IMR-90 (cell line): ENCODE results near the gene EME2. TPM values are rescaled to one million over a fixed set of nuclear protein-coding genes. Genes with fewer than 3 reads are reported as not detected.

ENCODE experiments used
- ATAC-seq: fragments of 200-7000 bp; cut with Tn5 transposase; 2 replicates; pipeline ENCODE4 v1.9.1; 2020; ENCODE audit warnings: low read depth, mild to moderate bottlenecking, moderate library complexity
- BruUV-seq: library from RNA; stranded (reverse); fragments of 400-500 nt; replicated peaks from 2 replicates; lab custom pipeline; 2021; lab: Mats Ljungman, UMichigan
- CTCF ChIA-PET: fragments of 300-600 bp; formaldehyde crosslinking; extraction: SDS; loops from one replicate; lab custom pipeline; 2021; ENCODE audit warnings: antibody characterized with exemption; lab: Yijun Ruan, JAX
- POLR2A ChIA-PET: fragments of 300-600 bp; sonication (Branson Sonifier 250); formaldehyde crosslinking; loops from one replicate; lab custom pipeline; 2022; ENCODE audit warnings: antibody characterized with exemption; ENCODE audit not compliant: unreplicated experiment; lab: Charles Lee
- DNase-seq: peaks from one replicate; pipeline ENCODE4 v3.0.0; 2013
- H2AFZ ChIP-seq: replicated peaks from 2 replicates; pipeline ENCODE3; 2013; ENCODE audit warnings: low read length, mild to moderate bottlenecking; ENCODE audit not compliant: poor library complexity
- H2AK5ac ChIP-seq: 2 replicates; pipeline ENCODE4 v1.6.1; 2013; ENCODE audit warnings: low read depth, low read length, inconsistent platforms
- H2AK9ac ChIP-seq: replicated peaks from 2 replicates; pipeline ENCODE3; 2013; ENCODE audit warnings: mild to moderate bottlenecking, low read depth, low read length, moderate library complexity; ENCODE audit not compliant: poor library complexity
- H2BK120ac ChIP-seq: 2 replicates; pipeline ENCODE4 v1.6.1; 2013; ENCODE audit warnings: low read depth, low read length, inconsistent platforms
- H2BK15ac ChIP-seq: 3 replicates; pipeline ENCODE4 v1.6.1; 2013; ENCODE audit warnings: low read depth, low read length, inconsistent platforms
- H2BK20ac ChIP-seq: 2 replicates; pipeline ENCODE4 v1.6.1; 2013; ENCODE audit warnings: low read depth, mild to moderate bottlenecking, inconsistent platforms, low read length, moderate library complexity
- H2BK5ac ChIP-seq: 2 replicates; pipeline ENCODE4 v1.6.1; 2013; ENCODE audit warnings: mild to moderate bottlenecking, low read depth, low read length, inconsistent platforms; ENCODE audit not compliant: poor library complexity, severe bottlenecking
- H3K14ac ChIP-seq: replicated peaks from 2 replicates; pipeline ENCODE4 v1.6.1; 2013; ENCODE audit warnings: low read depth, low read length, inconsistent platforms
- H3K18ac ChIP-seq: 2 replicates; pipeline ENCODE4 v1.6.1; 2013; ENCODE audit warnings: low read depth, low read length, control low read depth
- H3K23ac ChIP-seq: 2 replicates; pipeline ENCODE4 v1.6.1; 2013; ENCODE audit warnings: low read depth, low read length, inconsistent platforms
- H3K27ac ChIP-seq: 2 replicates; pipeline ENCODE4 v1.5.1; 2013; ENCODE audit warnings: mild to moderate bottlenecking, control low read depth, low read length; ENCODE audit not compliant: insufficient read depth
- H3K27me3 ChIP-seq: 2 replicates; pipeline ENCODE4 v1.6.1; 2013; ENCODE audit warnings: low read length; ENCODE audit not compliant: control insufficient read depth, insufficient read depth
- H3K36me3 ChIP-seq: 2 replicates; pipeline ENCODE4 v1.6.1; 2013; ENCODE audit warnings: low read length, mixed read lengths; ENCODE audit not compliant: control insufficient read depth, insufficient read depth
- H3K4ac ChIP-seq: 2 replicates; pipeline ENCODE4 v1.6.1; 2013; ENCODE audit warnings: low read depth, low read length, inconsistent platforms
- H3K4me1 ChIP-seq: 2 replicates; pipeline ENCODE4 v1.6.1; 2013; ENCODE audit warnings: low read length, mixed read lengths; ENCODE audit not compliant: control insufficient read depth, insufficient read depth
- H3K4me2 ChIP-seq: 2 replicates; pipeline ENCODE4 v1.6.1; 2013; ENCODE audit warnings: low read depth, mild to moderate bottlenecking, control low read depth, low read length, moderate library complexity
- H3K4me3 ChIP-seq: 2 replicates; pipeline ENCODE4 v1.5.1; 2013; ENCODE audit warnings: low read depth, mild to moderate bottlenecking, control low read depth, low read length, moderate library complexity; ENCODE audit not compliant: insufficient read depth
- H3K56ac ChIP-seq: 2 replicates; pipeline ENCODE4 v1.6.1; 2013; ENCODE audit warnings: low read length, inconsistent platforms; ENCODE audit not compliant: insufficient read depth; ENCODE audit errors: extremely low read depth
- H3K79me1 ChIP-seq, 2 experiments: 2 replicates each; pipeline ENCODE4 v1.6.1; 2013; ENCODE audit warnings: low read length in 2 of 2, inconsistent platforms in 1 of 2, low read depth in 1 of 2
- H3K9ac ChIP-seq: 2 replicates; pipeline ENCODE4 v1.6.1; 2013; ENCODE audit warnings: low read depth, low read length, control low read depth
- H3K9me1 ChIP-seq: 2 replicates; pipeline ENCODE4 v1.6.1; 2013; ENCODE audit warnings: low read length, inconsistent platforms; ENCODE audit not compliant: insufficient read depth
- H3K9me3 ChIP-seq: 2 replicates; pipeline ENCODE4 v1.6.1; 2013; ENCODE audit warnings: low read length; ENCODE audit not compliant: control insufficient read depth, insufficient read depth
- H4K20me1 ChIP-seq: 2 replicates; pipeline ENCODE4 v1.6.1; 2013; ENCODE audit warnings: low read length, inconsistent platforms; ENCODE audit not compliant: insufficient read depth
- H4K5ac ChIP-seq: 2 replicates; pipeline ENCODE4 v1.6.1; 2013; ENCODE audit warnings: mild to moderate bottlenecking, low read depth, low read length, control low read depth
- H4K8ac ChIP-seq, 2 experiments: 2 replicates each; pipeline ENCODE4 v1.6.1; 2013; ENCODE audit warnings: low read depth in 2 of 2, low read length in 2 of 2, control low read depth in 1 of 2, inconsistent platforms in 1 of 2
- H4K91ac ChIP-seq: 2 replicates; pipeline ENCODE4 v1.6.1; 2013; ENCODE audit warnings: low read depth, low read length, inconsistent platforms; ENCODE audit not compliant: insufficient read depth
- CTCF ChIP-seq: conservative IDR thresholded peaks from 2 replicates; pipeline ENCODE4 v1.5.1; 2012; ENCODE audit warnings: mild to moderate bottlenecking, low read depth, low read length, improper control_type of control experiment
- ELK1 ChIP-seq: fragments of 150-350 bp; IDR thresholded peaks from 2 replicates; pipeline ENCODE4 v1.6.1; 2016; ENCODE audit warnings: low read depth, mild to moderate bottlenecking, low read length, moderate library complexity, borderline replicate concordance
- RAD21 ChIP-seq: IDR thresholded peaks from 2 replicates; pipeline ENCODE4 v1.6.1; 2012; ENCODE audit warnings: low read length, improper control_type of control experiment
- WGBS, 2 experiments: methylation state at CpG; one replicate each; pipeline versions ENCODE4 v1.1.5 to v1.1.7; 2013; ENCODE audit warnings: missing lambda C conversion rate in 2 of 2; ENCODE audit not compliant: insufficient read length in 1 of 2; ENCODE audit errors: extremely low coverage in 2 of 2; 5-methylcytosine and 5-hydroxymethylcytosine counted together
- dilution Hi-C: fragments of 300-500 bp; cut with HindIII; formaldehyde crosslinking; loops from one replicate; pipeline ENCODE4 v1.14.3; 2018; ENCODE audit warnings: low sequenced_read_pairs; ENCODE audit not compliant: unreplicated experiment
- in situ Hi-C: fragments of 300-500 bp; cut with MboI; formaldehyde crosslinking; loops from 3 replicates; pipeline ENCODE4 v1.14.3; 2019; ENCODE audit warnings: low sequenced_read_pairs, inconsistent platforms, mixed read lengths
- intact Hi-C: fragments of 100-400 bp; cut with micrococcal nuclease; formaldehyde crosslinking; loops from 2 replicates; pipeline ENCODE4 v1.10.0; 2022
- polyA plus RNA-seq, 3 experiments: library from polyadenylated mRNA; depleted of rRNA; stranded (reverse); fragments of >200 nt; gene quantifications; 2 replicates each; pipeline ENCODE4 v1.2.3, GENCODE V29; 2012; ENCODE audit warnings: low replicate concordance in 1 of 3
- total RNA-seq: library from RNA; depleted of rRNA; stranded (reverse); fragments of >200 nt; gene quantifications from 2 replicates; pipeline ENCODE4 v1.2.3, GENCODE V29; 2012

Gene EME2
- total and polyA plus RNA-seq, 2 of the 4 experiments (the other 2 are of a cell fraction), result 1.3 to 9.6 TPM

- dilution Hi-C loops, result no loop called here
- H2AK9ac ChIP-seq, result no peak overlapping the region
- H4K8ac ChIP-seq, result no peak overlapping the region
- H3K9me3 ChIP-seq, result no peaks in the 10 kb centered on the region
- H3K27me3 ChIP-seq, result no peaks in the 10 kb centered on the region
- H3K79me1 ChIP-seq, result peaks cover 10 to 47% of the 10 kb centered on the region in 2 experiments
- 62% methylated on average over 2 of the region's 9 CpGs; no CpG with 5 or more reads in 1 of the 2 experiments for WGBS, 2 experiments
- no peak overlapping the region for H3K4me2 ChIP-seq
- no peak overlapping the region for H3K4ac ChIP-seq
- no peak overlapping the region for H2AK5ac ChIP-seq
- H3K9ac ChIP-seq, result no peak overlapping the region
- BruUV-seq, result no TSS peak
- in situ Hi-C loops, result no loop called here
- H2BK120ac ChIP-seq, result no peak overlapping the region
- no peak overlapping the region for H3K23ac ChIP-seq
- peaks cover 4% of the 10 kb centered on the region; the same call in 1 of the 2 replicates for H3K4me1 ChIP-seq
- peaks cover 7% of the 10 kb centered on the region; the same call in 1 of the 2 replicates for H4K20me1 ChIP-seq
- H3K56ac ChIP-seq, result no peak overlapping the region
- H3K27ac ChIP-seq, result no peak overlapping the region
- no peak overlapping the region for H4K5ac ChIP-seq
- no peak overlapping the region for H2BK20ac ChIP-seq
- H2BK15ac ChIP-seq, result no peak overlapping the region
- no peak overlapping the region for H3K18ac ChIP-seq
- CTCF ChIA-PET, result interaction anchor here (0.6 to 1.1 kb wide), 4 partner anchors 25 to 845 kb away, joined by 3 to 5 read pairs (median 4); partner anchors contain the start of genes NUBP2 and SPSB3
- H4K91ac ChIP-seq, result no peak overlapping the region
- DNase-seq (peak; percentile 59), ATAC-seq (no peak)
- TF ChIP-seq RAD21, result peak; percentile 43
- no peak for TF ChIP-seq ELK1
- peak; percentile 41 for TF ChIP-seq CTCF
- no peak overlapping the region for H3K4me3 ChIP-seq
- POLR2A ChIA-PET, result no interaction called here
- peaks cover under 1% of the 10 kb centered on the region for H3K9me1 ChIP-seq
- H2BK5ac ChIP-seq, result no peak overlapping the region
- H2AFZ ChIP-seq, result no peak overlapping the region
- H3K36me3 ChIP-seq, result peaks cover 8% of the 10 kb centered on the region
- intact Hi-C loops, result no loop called here
- H3K14ac ChIP-seq, result no peak overlapping the region
Observed at GRCh38 chr16:1823821-1824220, 51.2 kb downstream of the EME2 start.
